Measurements from ENCODE around the gene HDC. TPM values are rescaled to one million over a fixed set of nuclear protein-coding genes. Genes with fewer than 3 reads are reported as not detected.

HDC gene
- total RNA-seq, 1 experiment from 2014 or later: not detected

DNA sequence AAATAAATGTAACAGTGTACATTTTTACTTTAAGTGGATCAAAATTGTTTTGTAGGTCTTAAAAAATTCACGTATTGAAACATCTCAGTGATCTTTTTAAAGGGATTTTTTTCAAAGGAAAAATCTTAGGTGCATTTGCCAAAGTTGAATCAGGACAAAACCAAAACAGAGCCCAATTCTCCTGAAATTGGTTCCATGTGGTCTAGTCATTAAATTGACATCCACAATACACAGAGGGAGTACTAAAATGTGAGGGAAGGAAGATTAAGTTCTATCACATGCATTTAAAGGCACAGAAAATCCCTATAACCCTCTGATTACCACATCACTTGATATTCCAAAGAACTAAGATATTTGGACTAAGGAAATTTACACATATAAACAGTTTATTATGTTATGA lies 39.3 kb upstream of the HDC start:
- Histone ChIP-seq H3K27me3 (replicated peaks; ENCODE audit: insufficient read depth, low read depth, low read length, poor library complexity) (no peaks in the 10 kb centered on the region), H3K9me3 (ENCODE audit: low read depth, low read length, poor library complexity, severe bottlenecking) (peaks cover 6% of the 10 kb centered on the region), H3K4me3 (ENCODE audit: low read depth, low read length, poor library complexity, severe bottlenecking) (no peak overlapping the region), H3K36me3 (ENCODE audit: insufficient read depth, low read length, poor library complexity, severe bottlenecking) (peaks cover 14% of the 10 kb centered on the region), H3K4me1 (ENCODE audit: insufficient read depth, low read length, poor library complexity, severe bottlenecking) (no peaks in the 10 kb centered on the region), H3K27ac (ENCODE audit: low read depth, low read length, poor library complexity, severe bottlenecking) (no peak overlapping the region)
- ChIA-PET POLR2A (ENCODE audit: low non-redundant PET) (no interaction called here), CTCF (no interaction called here)
- intact Hi-C loops (cut with micrococcal nuclease; ENCODE audit: unreplicated experiment): no loop called here
- DNase-seq (ENCODE audit: low spot score): no peak
- BruUV-seq (replicated peaks): no TSS peak
- TF ChIP-seq, protein P1, sequence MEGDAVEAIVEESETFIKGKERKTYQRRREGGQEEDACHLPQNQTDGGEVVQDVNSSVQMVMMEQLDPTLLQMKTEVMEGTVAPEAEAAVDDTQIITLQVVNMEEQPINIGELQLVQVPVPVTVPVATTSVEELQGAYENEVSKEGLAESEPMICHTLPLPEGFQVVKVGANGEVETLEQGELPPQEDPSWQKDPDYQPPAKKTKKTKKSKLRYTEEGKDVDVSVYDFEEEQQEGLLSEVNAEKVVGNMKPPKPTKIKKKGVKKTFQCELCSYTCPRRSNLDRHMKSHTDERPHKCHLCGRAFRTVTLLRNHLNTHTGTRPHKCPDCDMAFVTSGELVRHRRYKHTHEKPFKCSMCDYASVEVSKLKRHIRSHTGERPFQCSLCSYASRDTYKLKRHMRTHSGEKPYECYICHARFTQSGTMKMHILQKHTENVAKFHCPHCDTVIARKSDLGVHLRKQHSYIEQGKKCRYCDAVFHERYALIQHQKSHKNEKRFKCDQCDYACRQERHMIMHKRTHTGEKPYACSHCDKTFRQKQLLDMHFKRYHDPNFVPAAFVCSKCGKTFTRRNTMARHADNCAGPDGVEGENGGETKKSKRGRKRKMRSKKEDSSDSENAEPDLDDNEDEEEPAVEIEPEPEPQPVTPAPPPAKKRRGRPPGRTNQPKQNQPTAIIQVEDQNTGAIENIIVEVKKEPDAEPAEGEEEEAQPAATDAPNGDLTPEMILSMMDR (conservative IDR thresholded peaks at IDR 0.05; ENCODE audit: low read depth, low read length): no peak
- no peak for TF ChIP-seq EZH2 (IDR thresholded peaks at IDR 0.05; ENCODE audit: borderline replicate concordance, low read depth, low read length, poor library complexity, severe bottlenecking)

DNA sequence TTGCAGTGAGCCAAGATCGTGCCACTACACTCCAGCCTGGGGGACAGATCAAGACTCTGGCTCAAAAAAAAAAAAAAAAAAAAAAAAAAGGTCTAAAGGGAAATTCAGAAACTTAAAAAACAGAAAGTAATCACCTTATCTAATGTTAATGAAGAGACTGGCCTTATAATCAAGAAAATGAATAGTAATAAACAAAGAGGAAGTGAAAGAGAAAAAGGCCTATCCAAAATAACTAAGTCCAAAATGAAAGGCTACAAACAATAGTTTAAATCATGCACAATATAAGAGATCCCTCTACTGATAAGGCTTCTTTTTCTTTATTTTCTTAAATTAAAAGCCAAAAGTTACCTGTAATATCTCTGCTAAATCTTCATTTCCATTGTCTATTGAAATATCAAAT lies 37.1 kb upstream of the HDC start:
- no peak for DNase-seq (ENCODE audit: low spot score)
- CTCF ChIA-PET: no interaction called here
- Histone ChIP-seq H3K4me3 (ENCODE audit: low read depth, low read length, poor library complexity, severe bottlenecking) (no peak overlapping the region), H3K36me3 (ENCODE audit: insufficient read depth, low read length, poor library complexity, severe bottlenecking) (peaks cover 11% of the 10 kb centered on the region), H3K4me1 (ENCODE audit: insufficient read depth, low read length, poor library complexity, severe bottlenecking) (no peaks in the 10 kb centered on the region), H3K27ac (ENCODE audit: low read depth, low read length, poor library complexity, severe bottlenecking) (no peak overlapping the region), H3K27me3 (replicated peaks; ENCODE audit: insufficient read depth, low read depth, low read length, poor library complexity) (no peaks in the 10 kb centered on the region), H3K9me3 (ENCODE audit: low read depth, low read length, poor library complexity, severe bottlenecking) (peaks cover under 1% of the 10 kb centered on the region)
- intact Hi-C loops (cut with micrococcal nuclease; ENCODE audit: unreplicated experiment): no loop called here
- no TSS peak for BruUV-seq (replicated peaks)
- POLR2A ChIA-PET (ENCODE audit: low non-redundant PET): no interaction called here
- TF ChIP-seq, protein P1 (conservative IDR thresholded peaks at IDR 0.05; ENCODE audit: low read depth, low read length): no peak
- no peak for TF ChIP-seq EZH2 (IDR thresholded peaks at IDR 0.05; ENCODE audit: borderline replicate concordance, low read depth, low read length, poor library complexity, severe bottlenecking)

DNA sequence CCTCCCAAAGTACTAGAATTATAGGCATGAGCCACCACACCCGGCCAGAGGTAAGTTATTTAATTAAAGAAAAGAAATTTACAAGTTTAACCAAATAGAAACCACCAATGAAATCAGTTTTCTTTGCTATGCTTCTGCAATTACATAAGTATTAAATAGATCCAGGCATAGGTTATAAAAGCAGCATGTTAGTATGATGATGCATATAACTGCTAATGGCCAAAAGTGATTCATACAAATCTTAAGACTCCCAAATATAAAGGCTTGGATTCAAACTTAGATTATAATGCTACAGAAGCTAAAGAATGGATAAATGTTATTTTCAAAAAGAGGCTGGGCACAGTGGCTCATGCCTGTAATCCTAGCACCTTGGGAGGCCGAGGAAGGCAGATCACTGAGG lies 32.8 kb upstream of the HDC start:
- Histone ChIP-seq H3K27ac (ENCODE audit: low read depth, low read length, poor library complexity, severe bottlenecking) (no peak overlapping the region), H3K27me3 (replicated peaks; ENCODE audit: insufficient read depth, low read depth, low read length, poor library complexity) (no peaks in the 10 kb centered on the region), H3K4me1 (ENCODE audit: insufficient read depth, low read length, poor library complexity, severe bottlenecking) (no peaks in the 10 kb centered on the region), H3K36me3 (ENCODE audit: insufficient read depth, low read length, poor library complexity, severe bottlenecking) (peaks cover 11% of the 10 kb centered on the region), H3K9me3 (ENCODE audit: low read depth, low read length, poor library complexity, severe bottlenecking) (no peaks in the 10 kb centered on the region), H3K4me3 (ENCODE audit: low read depth, low read length, poor library complexity, severe bottlenecking) (no peak overlapping the region)
- POLR2A ChIA-PET (ENCODE audit: low non-redundant PET): no interaction called here
- CTCF ChIA-PET: no interaction called here
- BruUV-seq (replicated peaks): no TSS peak
- TF ChIP-seq, protein P1 (conservative IDR thresholded peaks at IDR 0.05; ENCODE audit: low read depth, low read length): no peak
- TF ChIP-seq EZH2 (IDR thresholded peaks at IDR 0.05; ENCODE audit: borderline replicate concordance, low read depth, low read length, poor library complexity, severe bottlenecking): no peak
- intact Hi-C loops (cut with micrococcal nuclease; ENCODE audit: unreplicated experiment): no loop called here
- no peak for DNase-seq (ENCODE audit: low spot score)
